Endothelial cell of umbilical vein (primary cell): ENCODE results near the gene JMJD8.

Experiments used
- CTCF ChIP-seq, 2 donors: IDR thresholded peaks; 1 replicate in 1 of 2; 2 replicates in 1 of 2; pipeline ENCODE4 v1.5.1; 2011; ENCODE audit warnings: low read length in 2 of 2, mild to moderate bottlenecking in 2 of 2, moderate library complexity in 2 of 2, control low read depth in 1 of 2, inconsistent platforms in 1 of 2, low read depth in 1 of 2; ENCODE audit not compliant: insufficient read depth in 1 of 2; ENCODE audit errors: extremely low read depth in 1 of 2
- EZH2 ChIP-seq: IDR thresholded peaks from 2 replicates; pipeline ENCODE4 v1.6.1; 2012; ENCODE audit warnings: borderline replicate concordance, low read depth, mild to moderate bottlenecking, moderate library complexity, low read length, inconsistent platforms; ENCODE audit not compliant: severe bottlenecking
- FOS ChIP-seq: IDR thresholded peaks from 2 replicates; pipeline ENCODE4 v1.6.1; 2011; ENCODE audit warnings: mild to moderate bottlenecking, low read length, moderate library complexity, borderline replicate concordance; ENCODE audit not compliant: insufficient read depth
- JUN ChIP-seq: IDR thresholded peaks from 2 replicates; pipeline ENCODE4 v1.6.1; 2011; ENCODE audit warnings: borderline replicate concordance, low read depth; ENCODE audit not compliant: insufficient read length, insufficient read depth
- MAX ChIP-seq: IDR thresholded peaks from 2 replicates; pipeline ENCODE4 v1.6.1; 2011; ENCODE audit not compliant: insufficient read depth, insufficient read length
- MYC ChIP-seq: IDR thresholded peaks from one replicate; pipeline ENCODE4 v1.6.1; 2011; ENCODE audit warnings: mild to moderate bottlenecking, low read depth, low read length
- POLR2A ChIP-seq: IDR thresholded peaks from 2 replicates; pipeline ENCODE4 v1.6.1; 2012; ENCODE audit warnings: low read depth, mild to moderate bottlenecking, control low read depth, low read length
- POLR2AphosphoS5 ChIP-seq: IDR thresholded peaks from 2 replicates; pipeline ENCODE4 v1.6.1; 2012; ENCODE audit warnings: low read depth, mild to moderate bottlenecking, control low read depth, low read length, moderate library complexity; ENCODE audit not compliant: insufficient read depth

DNA sequence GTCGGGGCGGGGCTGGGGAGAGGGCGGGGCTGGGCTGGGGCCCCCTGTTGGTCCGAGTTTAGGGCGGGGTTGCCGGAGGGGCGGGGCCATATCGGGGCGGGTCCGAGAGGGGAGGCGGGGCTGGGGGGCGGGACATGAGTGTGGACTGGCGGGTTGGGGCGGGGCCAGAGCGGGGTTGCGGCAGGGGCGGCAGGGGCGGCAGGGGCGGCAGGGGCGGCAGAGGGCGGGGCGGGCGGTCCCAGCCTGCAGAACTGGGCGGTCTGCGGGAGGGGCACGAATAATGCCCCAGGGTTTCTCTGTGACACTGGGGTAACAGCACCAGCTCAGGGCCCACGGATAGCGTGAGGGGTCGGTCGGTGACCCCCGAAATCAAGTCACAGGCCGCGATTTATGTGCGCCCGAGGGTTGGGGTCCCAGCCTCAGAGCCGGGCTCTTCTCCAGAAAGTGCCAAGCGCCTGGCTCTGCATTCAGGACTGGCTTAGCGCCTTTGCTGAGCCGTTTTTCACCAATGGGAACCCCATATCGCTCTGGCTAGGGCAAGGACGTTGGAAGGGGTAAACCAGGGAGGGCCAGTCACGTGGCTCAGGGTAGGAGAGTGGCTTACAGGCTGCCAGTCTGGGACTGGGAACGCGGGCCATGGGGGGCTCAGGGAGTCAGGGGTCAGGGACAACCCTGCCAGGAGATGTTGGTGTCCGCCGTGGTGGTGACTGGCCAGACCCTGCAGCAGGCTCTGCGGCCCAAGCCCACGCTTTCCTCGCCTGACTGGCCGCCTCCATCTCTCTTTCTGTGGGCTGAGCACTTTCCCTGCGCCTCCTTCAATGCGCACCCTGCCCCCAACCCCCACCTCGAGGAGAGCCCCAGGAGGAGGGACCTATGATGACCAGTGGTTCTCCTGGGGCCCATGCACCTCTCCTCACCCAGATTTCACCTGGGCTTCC lies 46.8 kb downstream of the JMJD8 start:
- TF ChIP-seq CTCF (IDR thresholded peaks at IDR 0.05; ENCODE audit: extremely low read depth in 1 of 2, insufficient read depth in 1 of 2, low read depth in 1 of 2, low read length in 2 of 2) (no peak), POLR2A (no peak), POLR2AphosphoS5 (no peak), EZH2 (no peak), JUN (no peak), FOS (no peak), MYC (no peak), MAX (no peak)
